ENCODE data around the gene WDR37. TPM values are rescaled to one million over a fixed set of nuclear protein-coding genes. Genes with fewer than 3 reads are reported as not detected.

Gene WDR37
- total RNA-seq, 2 experiments from 2014 or later: 30.4 to 34.4 TPM

GRCh38 chr10:1171182-1171581, 115.0 kb downstream of the WDR37 start:
- H3K4me1 Mint-ChIP-seq: no peaks in the 10 kb centered on the region
- ATAC-seq (ENCODE audit: low read depth) (no peak), DNase-seq (no peak)
- no peaks in the 10 kb centered on the region for H3K36me3 Mint-ChIP-seq
- H3K27ac Mint-ChIP-seq: no peak overlapping the region
- H3K4me3 Mint-ChIP-seq: no peak overlapping the region
- POLR2A ChIA-PET: no interaction called here
- H3K9me3 Mint-ChIP-seq: no peaks in the 10 kb centered on the region
- peaks cover 10% of the 10 kb centered on the region for H3K27me3 Mint-ChIP-seq

DNA sequence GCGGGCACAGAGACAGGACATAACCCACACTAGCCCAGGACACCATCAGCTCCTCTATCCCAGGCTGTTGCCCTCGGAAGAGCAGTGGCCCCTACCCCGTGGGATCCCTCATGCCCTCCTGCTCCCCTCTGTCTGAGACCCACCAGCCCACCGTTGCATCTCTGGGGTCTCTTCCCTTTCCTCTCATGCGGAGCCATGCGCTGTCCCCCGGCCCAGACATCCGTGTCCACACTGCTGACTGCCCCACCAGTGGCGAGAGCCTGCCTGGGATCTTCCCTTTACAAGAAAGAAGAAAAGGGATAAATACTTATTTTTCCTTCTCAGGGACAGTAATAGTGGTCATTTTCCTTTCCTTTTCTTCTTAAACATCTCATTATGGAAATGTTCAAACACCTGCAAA, 115.4 kb downstream of the WDR37 start:
- Mint-ChIP-seq H3K27me3 (peaks cover 10% of the 10 kb centered on the region), H3K27ac (no peak overlapping the region), H3K36me3 (no peaks in the 10 kb centered on the region), H3K9me3 (no peaks in the 10 kb centered on the region), H3K4me1 (no peaks in the 10 kb centered on the region), H3K4me3 (no peak overlapping the region)
- ATAC-seq (ENCODE audit: low read depth): no peak
- POLR2A ChIA-PET: no interaction called here
- no peak for DNase-seq

DNA sequence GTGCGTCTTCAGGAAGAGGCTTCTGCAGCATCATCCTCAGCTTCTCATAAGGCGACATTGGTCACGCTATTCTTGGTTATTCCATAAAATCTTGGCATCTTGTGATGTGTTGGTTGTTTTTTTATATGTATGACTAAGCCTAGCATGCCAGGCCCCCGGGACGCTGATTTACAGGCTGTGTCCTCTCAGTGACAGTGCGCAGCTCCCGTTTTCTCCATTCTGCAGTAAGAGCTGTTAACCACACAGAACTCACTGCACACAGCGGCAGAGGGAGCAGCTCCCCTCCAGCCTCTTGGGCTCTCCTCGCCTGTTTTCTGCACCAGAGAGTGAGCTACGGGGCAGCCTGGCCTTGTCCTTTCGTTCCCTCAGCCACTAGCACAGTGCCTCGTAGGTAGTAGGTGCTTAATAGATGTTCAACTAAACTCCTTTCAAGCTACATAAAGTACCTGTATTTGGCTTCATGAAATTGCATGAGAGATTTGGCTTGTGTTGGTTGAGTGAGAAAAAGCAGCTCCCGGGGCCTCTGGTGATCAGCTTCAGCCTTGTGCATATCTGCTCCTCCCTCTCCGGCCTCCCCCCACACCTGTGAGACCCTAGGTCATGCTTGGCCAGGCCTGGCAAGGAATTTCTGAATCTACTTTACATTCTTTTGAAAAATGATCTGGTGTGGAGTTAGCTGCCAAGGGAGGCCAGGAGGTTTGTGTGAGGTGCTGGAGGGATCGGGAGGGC, 116.2 kb downstream of the WDR37 start:
- H3K27ac Mint-ChIP-seq: no peak overlapping the region
- H3K9me3 Mint-ChIP-seq: no peaks in the 10 kb centered on the region
- ATAC-seq (ENCODE audit: low read depth): no peak
- H3K4me1 Mint-ChIP-seq: no peaks in the 10 kb centered on the region
- POLR2A ChIA-PET: no interaction called here
- no peak overlapping the region for H3K4me3 Mint-ChIP-seq
- H3K27me3 Mint-ChIP-seq: peaks cover 10% of the 10 kb centered on the region
- no peak for DNase-seq
- H3K36me3 Mint-ChIP-seq: no peaks in the 10 kb centered on the region

- H3K9me3 Mint-ChIP-seq: no peaks in the 10 kb centered on the region
- H3K4me3 Mint-ChIP-seq: no peak overlapping the region
- DNase-seq (no peak), ATAC-seq (ENCODE audit: low read depth) (no peak)
- H3K27me3 Mint-ChIP-seq: peaks cover 10% of the 10 kb centered on the region
- no peaks in the 10 kb centered on the region for H3K36me3 Mint-ChIP-seq
- H3K4me1 Mint-ChIP-seq: no peaks in the 10 kb centered on the region
- POLR2A ChIA-PET: no interaction called here
- H3K27ac Mint-ChIP-seq: no peak overlapping the region
Measured at GRCh38 chr10:1173091-1173490, 116.9 kb downstream of the WDR37 start.

GRCh38 chr10:1174022-1174421, 117.8 kb downstream of the WDR37 start:
- H3K36me3 Mint-ChIP-seq: no peaks in the 10 kb centered on the region
- no peak overlapping the region for H3K4me3 Mint-ChIP-seq
- DNase-seq (no peak), ATAC-seq (ENCODE audit: low read depth) (no peak)
- no peak overlapping the region for H3K27ac Mint-ChIP-seq
- no peaks in the 10 kb centered on the region for H3K4me1 Mint-ChIP-seq
- POLR2A ChIA-PET: no interaction called here
- peaks cover 5% of the 10 kb centered on the region for H3K27me3 Mint-ChIP-seq
- no peaks in the 10 kb centered on the region for H3K9me3 Mint-ChIP-seq

- DNase-seq (no peak), ATAC-seq (ENCODE audit: low read depth) (no peak)
- no peak overlapping the region for H3K27ac Mint-ChIP-seq
- H3K4me1 Mint-ChIP-seq: no peaks in the 10 kb centered on the region
- POLR2A ChIA-PET: no interaction called here
- peaks cover 5% of the 10 kb centered on the region for H3K27me3 Mint-ChIP-seq
- H3K4me3 Mint-ChIP-seq: no peak overlapping the region
- no peaks in the 10 kb centered on the region for H3K9me3 Mint-ChIP-seq
- no peaks in the 10 kb centered on the region for H3K36me3 Mint-ChIP-seq
Measured at GRCh38 chr10:1175956-1176565, 119.9 kb downstream of the WDR37 start.

- no peak for ATAC-seq (ENCODE audit: low read depth)
- Mint-ChIP-seq H3K4me1 (no peaks in the 10 kb centered on the region), H3K9me3 (no peaks in the 10 kb centered on the region), H3K36me3 (no peaks in the 10 kb centered on the region), H3K27ac (no peak overlapping the region), H3K4me3 (no peak overlapping the region), H3K27me3 (no peaks in the 10 kb centered on the region)
- POLR2A ChIA-PET: no interaction called here
- DNase-seq: no peak
Measured at GRCh38 chr10:1177936-1178335, 121.8 kb downstream of the WDR37 start.

DNA sequence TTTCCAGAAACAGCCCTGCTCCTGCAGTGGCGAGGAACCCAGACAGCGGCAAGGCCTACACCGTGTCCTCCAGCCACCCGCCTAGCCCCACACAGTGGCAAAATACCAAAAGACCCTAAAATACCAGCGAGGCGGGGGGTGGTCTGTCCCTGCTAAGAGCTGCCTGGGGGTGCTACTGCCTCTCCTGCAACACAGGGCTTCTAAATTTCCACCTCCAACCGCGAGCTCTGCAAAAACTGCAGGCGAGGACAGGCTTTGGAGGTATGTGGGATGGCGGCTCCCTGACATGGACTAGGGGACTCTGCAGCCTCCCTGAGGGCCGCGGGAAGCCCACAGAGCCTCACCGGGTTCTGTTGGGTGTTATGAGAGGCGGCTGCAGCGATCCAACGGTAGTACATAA, 122.3 kb downstream of the WDR37 start:
- Mint-ChIP-seq H3K27ac (no peak overlapping the region), H3K4me3 (no peak overlapping the region), H3K36me3 (no peaks in the 10 kb centered on the region), H3K4me1 (no peaks in the 10 kb centered on the region), H3K9me3 (no peaks in the 10 kb centered on the region), H3K27me3 (peaks cover 3% of the 10 kb centered on the region)
- no peak for DNase-seq
- no peak for ATAC-seq (ENCODE audit: low read depth)
- POLR2A ChIA-PET: no interaction called here

GRCh38 chr10:1179346-1180070, 123.3 kb downstream of the WDR37 start:
- peaks cover 4% of the 10 kb centered on the region for H3K27me3 Mint-ChIP-seq
- ATAC-seq (ENCODE audit: low read depth) (no peak), DNase-seq (no peak)
- H3K4me1 Mint-ChIP-seq: no peaks in the 10 kb centered on the region
- no peak overlapping the region for H3K27ac Mint-ChIP-seq
- H3K4me3 Mint-ChIP-seq: no peak overlapping the region
- no peaks in the 10 kb centered on the region for H3K36me3 Mint-ChIP-seq
- POLR2A ChIA-PET: no interaction called here
- H3K9me3 Mint-ChIP-seq: no peaks in the 10 kb centered on the region

DNA sequence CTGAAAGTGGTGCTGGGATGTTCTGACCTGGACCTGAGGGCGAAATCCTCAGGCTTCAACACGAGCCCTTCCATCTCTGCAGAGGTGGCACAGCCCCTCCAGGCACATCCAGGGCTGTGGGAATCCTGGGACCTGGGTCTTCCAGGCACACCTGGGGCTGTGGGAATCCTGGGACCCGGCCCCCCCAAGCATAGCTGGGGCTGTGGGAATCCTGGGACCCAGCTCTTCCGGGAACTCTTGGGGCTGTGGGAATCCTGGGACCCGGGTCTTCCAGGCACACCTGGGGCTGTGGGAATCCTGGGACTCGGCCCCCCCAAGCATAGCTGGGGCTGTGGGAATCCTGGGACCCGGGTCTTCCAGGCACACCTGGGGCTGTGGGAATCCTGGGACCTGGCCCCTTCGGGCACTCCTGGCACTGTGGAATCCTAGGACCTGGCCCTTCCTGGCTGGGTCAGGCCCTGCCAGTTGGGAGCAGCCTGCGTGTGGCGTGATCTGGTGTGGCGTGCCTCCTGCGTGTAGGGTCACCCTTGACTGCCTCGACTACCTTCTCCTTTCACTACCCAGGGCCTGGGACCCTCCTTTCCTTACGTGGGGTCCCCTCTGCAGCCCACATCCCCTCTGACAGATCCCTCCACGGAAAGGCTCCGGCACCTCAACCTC, 124.0 kb downstream of the WDR37 start:
- no peak overlapping the region for H3K4me3 Mint-ChIP-seq
- ATAC-seq (ENCODE audit: low read depth): no peak

GRCh38 chr10:1180836-1181235, 124.7 kb downstream of the WDR37 start:
- DNase-seq (no peak), ATAC-seq (ENCODE audit: low read depth) (no peak)
- no peaks in the 10 kb centered on the region for H3K9me3 Mint-ChIP-seq
- peaks cover 4% of the 10 kb centered on the region for H3K27me3 Mint-ChIP-seq
- no peak overlapping the region for H3K4me3 Mint-ChIP-seq
- POLR2A ChIA-PET: no interaction called here
- no peak overlapping the region for H3K27ac Mint-ChIP-seq
- H3K4me1 Mint-ChIP-seq: no peaks in the 10 kb centered on the region
- no peaks in the 10 kb centered on the region for H3K36me3 Mint-ChIP-seq

More for the DNA sequence above, 124.0 kb downstream of the WDR37 start:
- H3K4me1 Mint-ChIP-seq: no peaks in the 10 kb centered on the region
- peaks cover 4% of the 10 kb centered on the region for H3K27me3 Mint-ChIP-seq
- no peak for DNase-seq
- H3K27ac Mint-ChIP-seq: no peak overlapping the region
- no peaks in the 10 kb centered on the region for H3K9me3 Mint-ChIP-seq
- POLR2A ChIA-PET: no interaction called here
- H3K36me3 Mint-ChIP-seq: no peaks in the 10 kb centered on the region
